A549 (cell line): Measurements from ENCODE around the gene LBHD2. TPM values are rescaled to one million over a fixed set of nuclear protein-coding genes. Genes with fewer than 3 reads are reported as not detected.

Experiments used
- ATAC-seq, 2 experiments: fragments of 200-7000 bp in 1 of 2; fragments of >200 bp in 1 of 2; cut with Nextera tagmentation in 1 of 2; cut with Tn5 transposase in 1 of 2; 3 replicates each; pipeline versions ENCODE4 v1.8.0 to v1.9.1; 2018 to 2020; ENCODE audit warnings: mild to moderate bottlenecking in 1 of 2, moderate library complexity in 1 of 2
- CTCF ChIA-PET: fragments of 300-600 bp; sonication (Branson Sonifier 250); formaldehyde crosslinking; extraction: SDS; loops from one replicate; lab custom pipeline; 2021; ENCODE audit warnings: antibody characterized with exemption, inconsistent platforms; lab: Yijun Ruan, JAX
- POLR2A ChIA-PET: fragments of 350-600 bp; formaldehyde crosslinking; extraction: SDS; loops from one replicate; lab custom pipeline; 2021; ENCODE audit warnings: antibody characterized with exemption, inconsistent platforms; lab: Yijun Ruan, JAX
- DNase-seq, 2 experiments: peaks; one replicate each; pipeline versions ENCODE4 v3.0.0 to v3.0.0-alpha.2; 2011 to 2016; ENCODE audit warnings: low read depth in 1 of 2, low spot score in 1 of 2
- FAIRE-seq: peaks from 2 replicates; lab custom pipeline; 2011; peaks lifted over from hg19 to GRCh38; lab: Jason Lieb, UNC
- H3K27ac ChIP-seq, 2 experiments: fragments of >200 bp; sonication (Bioruptor Twin); formaldehyde crosslinking; 3 replicates each; pipeline ENCODE4 v1.5.1; 2016 to 2017
- H3K4me1 ChIP-seq: fragments of >200 bp; sonication (Bioruptor Twin); formaldehyde crosslinking; 3 replicates; pipeline ENCODE4 v1.6.1; 2016
- H3K4me2 ChIP-seq: fragments of >200 bp; sonication (Bioruptor Twin); formaldehyde crosslinking; 3 replicates; pipeline ENCODE4 v1.6.1; 2016
- H3K4me3 ChIP-seq: fragments of >200 bp; sonication (Bioruptor Twin); formaldehyde crosslinking; 3 replicates; pipeline ENCODE4 v1.5.1; 2016
- H3K9me3 ChIP-seq: fragments of >200 bp; sonication (Bioruptor Twin); formaldehyde crosslinking; 3 replicates; pipeline ENCODE4 v1.6.1; 2016
- BHLHE40 ChIP-seq: IDR thresholded peaks from 2 replicates; pipeline ENCODE4 v1.6.1; 2012; ENCODE audit warnings: low read depth, low read length, inconsistent platforms
- CBX8 ChIP-seq: fragments of 200-600 bp; sonication (generic); IDR thresholded peaks from 2 replicates; pipeline ENCODE4 v1.6.1; 2016
- CHD2 ChIP-seq: fragments of 150-350 bp; IDR thresholded peaks from 2 replicates; pipeline ENCODE4 v1.6.1; 2014; ENCODE audit warnings: low read length; ENCODE audit not compliant: partially characterized antibody
- CHD4 ChIP-seq: fragments of 200-600 bp; sonication (generic); IDR thresholded peaks from 2 replicates; pipeline ENCODE4 v1.6.1; 2016; ENCODE audit warnings: antibody characterized with exemption, mild to moderate bottlenecking, borderline replicate concordance
- EP300 ChIP-seq, 2 experiments: fragments of >200 bp; sonication (Bioruptor Twin); formaldehyde crosslinking; IDR thresholded peaks; 2 replicates in 1 of 2; 3 replicates in 1 of 2; pipeline ENCODE4 v1.6.1; 2016 to 2017
- ESRRA ChIP-seq: fragments of 150-350 bp; IDR thresholded peaks from 2 replicates; pipeline ENCODE4 v1.6.1; 2014; ENCODE audit warnings: mild to moderate bottlenecking, low read length, borderline replicate concordance
- FOSB ChIP-seq: fragments of 250-450 bp; sonication (Bioruptor Pico); IDR thresholded peaks from 2 replicates; pipeline ENCODE4 v1.5.0; 2020; ENCODE audit warnings: mild to moderate bottlenecking, moderate library complexity
- HES2 ChIP-seq: fragments of >200 bp; sonication (Bioruptor Twin); formaldehyde crosslinking; IDR thresholded peaks from 2 replicates; pipeline ENCODE4 v1.6.1; 2016
- HOXA7 ChIP-seq: fragments of 250-450 bp; sonication (Bioruptor Pico); IDR thresholded peaks from 2 replicates; pipeline ENCODE4 v1.5.0; 2020; ENCODE audit warnings: mild to moderate bottlenecking, moderate library complexity
- HOXB13 ChIP-seq: fragments of 250-450 bp; sonication (Bioruptor Pico); IDR thresholded peaks from 2 replicates; pipeline ENCODE4 v1.5.0; 2020; ENCODE audit warnings: low read depth, mild to moderate bottlenecking, moderate library complexity
- HOXB5 ChIP-seq: fragments of 250-450 bp; sonication (Bioruptor Pico); IDR thresholded peaks from 2 replicates; pipeline ENCODE4 v1.5.0; 2020; ENCODE audit warnings: mild to moderate bottlenecking, moderate library complexity
- KDM1A ChIP-seq: fragments of 200-600 bp; sonication (generic); IDR thresholded peaks from 2 replicates; pipeline ENCODE4 v1.6.1; 2016; ENCODE audit warnings: low read depth, mild to moderate bottlenecking
- MAFK ChIP-seq: fragments of 450-650 bp; IDR thresholded peaks from 2 replicates; pipeline ENCODE4 v1.6.1; 2014; ENCODE audit not compliant: partially characterized antibody
- MAZ ChIP-seq: fragments of 150-350 bp; IDR thresholded peaks from 2 replicates; pipeline ENCODE4 v1.6.1; 2014; ENCODE audit warnings: antibody characterized with exemption, low read depth, low read length, borderline replicate concordance
- NPAS2 ChIP-seq: fragments of 250-450 bp; sonication (Bioruptor Pico); IDR thresholded peaks from 2 replicates; pipeline ENCODE4 v1.8.0; 2022; ENCODE audit warnings: mild to moderate bottlenecking, moderate library complexity, borderline replicate concordance
- NR3C1 ChIP-seq: fragments of >200 bp; sonication (Bioruptor Twin); formaldehyde crosslinking; IDR thresholded peaks from 3 replicates; pipeline ENCODE4 v1.6.1; 2017
- PHF8 ChIP-seq: fragments of 200-600 bp; sonication (generic); IDR thresholded peaks from 2 replicates; pipeline ENCODE4 v1.6.1; 2016; ENCODE audit warnings: low read depth, mild to moderate bottlenecking, antibody characterized with exemption, moderate library complexity, borderline replicate concordance
- POLR2A ChIP-seq: IDR thresholded peaks from 2 replicates; pipeline ENCODE4 v1.6.1; 2012; ENCODE audit warnings: mild to moderate bottlenecking, low read length
- RAD21 ChIP-seq, 2 experiments: fragments of >200 bp in 1 of 2; sonication (Bioruptor Twin) in 1 of 2; formaldehyde crosslinking in 1 of 2; IDR thresholded peaks in 1 of 2; conservative IDR thresholded peaks in 1 of 2; 2 replicates in 1 of 2; 3 replicates in 1 of 2; pipeline ENCODE4 v1.6.1; 2012 to 2018; ENCODE audit warnings: inconsistent platforms in 1 of 2
- RARB ChIP-seq: fragments of 250-450 bp; sonication (Bioruptor Pico); IDR thresholded peaks from 2 replicates; pipeline ENCODE4 v1.8.0; 2021; ENCODE audit warnings: mild to moderate bottlenecking, moderate library complexity
- RFX5 ChIP-seq: fragments of 450-650 bp; IDR thresholded peaks from 2 replicates; pipeline ENCODE4 v1.7.1; 2014; ENCODE audit warnings: antibody characterized with exemption, mild to moderate bottlenecking, moderate library complexity
- RNF2 ChIP-seq: fragments of 200-600 bp; sonication (generic); IDR thresholded peaks from 2 replicates; pipeline ENCODE4 v1.6.1; 2016; ENCODE audit warnings: low read depth, mild to moderate bottlenecking, antibody characterized with exemption, moderate library complexity, borderline replicate concordance
- SREBF2 ChIP-seq: fragments of 450-650 bp; IDR thresholded peaks from 2 replicates; pipeline ENCODE4 v1.6.1; 2014; ENCODE audit warnings: mild to moderate bottlenecking, moderate library complexity
- TFCP2L1 ChIP-seq: fragments of 250-450 bp; sonication (Bioruptor Pico); IDR thresholded peaks from 2 replicates; pipeline ENCODE4 v1.5.0; 2021; ENCODE audit warnings: mild to moderate bottlenecking
- USF2 ChIP-seq: fragments of 450-650 bp; IDR thresholded peaks from 2 replicates; pipeline ENCODE4 v1.6.1; 2014; ENCODE audit warnings: antibody characterized with exemption
- ZFP36 ChIP-seq: fragments of 450-650 bp; IDR thresholded peaks from 2 replicates; pipeline ENCODE4 v1.6.1; 2014; ENCODE audit warnings: borderline replicate concordance; ENCODE audit not compliant: partially characterized antibody
- ZNF302 ChIP-seq: fragments of 250-450 bp; sonication (Bioruptor Pico); IDR thresholded peaks from 2 replicates; pipeline ENCODE4 v1.9.0; 2021; ENCODE audit warnings: inconsistent platforms, mild to moderate bottlenecking, moderate library complexity
- WGBS: methylation state at CpG from one replicate; pipeline ENCODE4 v1.1.6; 2017; ENCODE audit errors: missing lambda C conversion rate; 5-methylcytosine and 5-hydroxymethylcytosine counted together
- polyA plus RNA-seq, 4 experiments: library from polyadenylated mRNA; depleted of rRNA in 3 of 4; stranded (reverse); fragments of >200 nt; fragmentation: RNase III in 1 of 4; extraction: RNeasy Plus Mini Kit Qiagen cat#74134 plus additional on column Dnase treatment in 1 of 4; gene quantifications; 2 replicates in 3 of 4; 3 replicates in 1 of 4; pipeline ENCODE4 v1.2.3, GENCODE V29; 2011 to 2017
- TF ChIP-seq, protein P1 (sequence below): fragments of >200 bp; sonication (Bioruptor Twin); formaldehyde crosslinking; IDR thresholded peaks from 3 replicates; pipeline ENCODE4 v1.6.1; 2016

LBHD2 gene
- polyA plus RNA-seq, 2 of the 4 experiments (the other 2 are of a cell fraction): not detected

DNA sequence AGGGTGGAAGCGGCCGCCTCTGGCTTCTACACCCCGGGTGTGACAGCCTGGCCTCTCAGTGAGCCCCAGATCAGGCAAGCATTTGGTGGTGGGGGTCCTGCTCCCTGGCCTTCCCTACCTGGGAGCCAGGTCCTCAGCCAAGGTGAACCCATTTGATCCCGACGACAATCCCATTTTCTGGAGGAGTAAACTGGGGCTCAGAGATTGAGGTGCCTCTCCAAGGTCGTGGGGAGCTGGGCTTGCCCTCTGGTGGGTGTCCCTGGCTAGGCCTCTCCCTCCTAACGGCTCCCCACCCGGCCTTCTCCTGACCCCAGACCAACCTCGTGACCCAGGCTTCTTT lies 7.8 kb downstream of the LBHD2 start:
- POLR2A ChIA-PET: no interaction called here
- 63% methylated on average over 6 of the region's 9 CpGs for WGBS
- Histone ChIP-seq H3K27ac (peak overlapping the region; percentile 88 to 98), H3K4me1 (peaks cover 21% of the 10 kb centered on the region), H3K4me3 (peak overlapping the region; percentile 52), H3K9me3 (no peaks in the 10 kb centered on the region), H3K4me2 (peak overlapping the region; percentile 90)
- TF ChIP-seq ZNF302 (CRISPR knock-in tag): no peak
- 0 out of 2 replicates have a peak, but pooled peaks have one; percentile 48 for TF ChIP-seq CHD4
- no peak for TF ChIP-seq ESRRA
- TF ChIP-seq ZFP36: no peak
- no peak for TF ChIP-seq MAZ
- TF ChIP-seq SREBF2: no peak
- TF ChIP-seq, protein P1, sequence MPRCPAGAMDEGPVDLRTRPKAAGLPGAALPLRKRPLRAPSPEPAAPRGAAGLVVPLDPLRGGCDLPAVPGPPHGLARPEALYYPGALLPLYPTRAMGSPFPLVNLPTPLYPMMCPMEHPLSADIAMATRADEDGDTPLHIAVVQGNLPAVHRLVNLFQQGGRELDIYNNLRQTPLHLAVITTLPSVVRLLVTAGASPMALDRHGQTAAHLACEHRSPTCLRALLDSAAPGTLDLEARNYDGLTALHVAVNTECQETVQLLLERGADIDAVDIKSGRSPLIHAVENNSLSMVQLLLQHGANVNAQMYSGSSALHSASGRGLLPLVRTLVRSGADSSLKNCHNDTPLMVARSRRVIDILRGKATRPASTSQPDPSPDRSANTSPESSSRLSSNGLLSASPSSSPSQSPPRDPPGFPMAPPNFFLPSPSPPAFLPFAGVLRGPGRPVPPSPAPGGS: no peak
- TF ChIP-seq RFX5: no peak
- TF ChIP-seq HOXB13 (CRISPR knock-in tag): no peak
- no peak for TF ChIP-seq HES2
- TF ChIP-seq CHD2: no peak
- TF ChIP-seq HOXB5: no peak
- TF ChIP-seq RAD21 (conservative IDR thresholded peaks at IDR 0.05 in 1 of 2, IDR thresholded peaks at IDR 0.05 in 1 of 2): 0 out of 5 replicates have a peak, but pooled peaks of 1 of the 2 experiments have one; percentile 8
- no peak for TF ChIP-seq TFCP2L1 (CRISPR knock-in tag)
- no peak for TF ChIP-seq BHLHE40
- TF ChIP-seq KDM1A: peak; percentile 84; the same call in 1 of the 2 replicates
- no peak for TF ChIP-seq MAFK
- no peak for TF ChIP-seq EP300 (IDR thresholded peaks at IDR 0.05)
- ATAC-seq (no peak), DNase-seq (no peak), FAIRE-seq (no peak)
- CTCF ChIA-PET: interaction anchor here (0.6 to 8.5 kb wide), 6 partner anchors 10 to 149 kb away, joined by 3 to 97 read pairs (median 10); no protein-coding TSS in a partner anchor

DNA sequence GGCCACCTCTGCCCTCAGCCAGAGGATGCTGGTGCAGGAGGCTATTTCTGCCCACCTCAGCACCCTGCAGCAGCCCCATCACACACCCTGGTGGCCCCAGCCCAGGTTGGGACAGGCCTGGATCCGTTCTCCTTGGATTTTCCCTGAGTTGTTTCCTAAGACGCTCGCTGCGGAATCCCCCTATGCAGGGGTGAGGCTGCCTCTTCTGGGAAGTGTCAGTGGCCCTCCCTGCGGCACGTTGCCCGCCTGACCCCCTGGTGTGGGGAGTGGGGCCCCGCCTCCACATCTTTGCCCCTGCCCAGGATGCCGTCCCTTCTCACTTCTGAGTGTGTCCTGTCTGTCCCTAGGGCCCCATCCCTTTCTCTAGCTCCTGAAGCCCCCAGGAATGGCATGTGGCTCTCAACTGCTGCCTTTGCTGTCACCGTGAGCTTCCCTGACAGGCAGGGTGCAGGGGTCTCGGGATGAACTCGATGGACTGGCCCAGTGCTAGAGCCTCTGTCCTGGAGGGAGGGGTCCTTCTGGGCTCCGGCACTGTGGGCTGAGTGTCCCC lies 9.9 kb downstream of the LBHD2 start:
- POLR2A ChIA-PET: no interaction called here
- Histone ChIP-seq H3K4me2 (no peak overlapping the region), H3K4me1 (peaks cover 32% of the 10 kb centered on the region), H3K27ac (peak overlapping the region in 1 of 2 experiments; percentile 76; a peak in 3 of 6 replicates), H3K4me3 (no peak overlapping the region), H3K9me3 (no peaks in the 10 kb centered on the region)
- ATAC-seq (no peak), DNase-seq (no peak), FAIRE-seq (no peak)
- no peak for TF ChIP-seq PHF8
- no peak for TF ChIP-seq USF2
- TF ChIP-seq HOXA7 (CRISPR knock-in tag): no peak
- no peak for TF ChIP-seq RNF2
- no peak for TF ChIP-seq NPAS2 (CRISPR knock-in tag)
- no peak for TF ChIP-seq POLR2A
- TF ChIP-seq RARB (CRISPR knock-in tag): no peak
- TF ChIP-seq FOSB (CRISPR knock-in tag): no peak
- no peak for TF ChIP-seq CBX8
- TF ChIP-seq NR3C1: no peak
- CTCF ChIA-PET: interaction anchor here (0.6 to 14.0 kb wide), 7 partner anchors 11 to 463 kb away, joined by 3 to 259 read pairs (median 4); no protein-coding TSS in a partner anchor
- 86% methylated on average over 9 of the region's 13 CpGs for WGBS
